ENCODE data around the gene TMEM52.

Gene TMEM52

DNA sequence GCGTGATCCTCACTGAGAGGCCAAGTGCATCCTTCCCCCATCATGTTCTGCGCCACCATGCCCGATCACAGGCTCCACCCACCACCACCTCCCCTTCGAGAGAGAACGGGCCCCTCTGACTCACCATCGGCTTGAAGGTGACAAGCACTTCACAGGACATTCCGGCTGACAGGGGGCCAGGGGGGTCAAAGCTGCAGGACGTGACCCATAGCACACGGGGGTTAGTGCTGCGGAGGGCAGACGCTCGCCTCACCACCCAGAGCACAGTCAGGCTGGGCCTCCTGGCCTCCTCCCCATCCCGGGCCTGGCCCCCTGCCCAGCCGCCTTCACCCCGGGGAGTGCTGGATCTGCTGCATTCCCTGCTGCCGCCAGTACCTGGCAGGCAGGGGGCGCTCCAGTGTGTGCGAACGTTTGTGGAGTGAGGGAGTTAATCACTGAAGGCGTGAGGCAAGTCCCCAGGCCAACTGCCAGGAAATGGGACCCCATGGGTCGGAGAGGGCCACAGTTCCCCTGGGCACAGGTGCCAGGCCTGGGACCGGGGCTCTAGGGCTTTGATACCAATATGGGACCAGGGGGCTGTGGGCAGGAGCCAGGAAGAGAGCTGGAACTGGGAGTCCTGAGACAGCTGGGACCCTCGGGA is 40.9 kb upstream of the TMEM52 start (continued):
- TF ChIP-seq, protein P1, sequence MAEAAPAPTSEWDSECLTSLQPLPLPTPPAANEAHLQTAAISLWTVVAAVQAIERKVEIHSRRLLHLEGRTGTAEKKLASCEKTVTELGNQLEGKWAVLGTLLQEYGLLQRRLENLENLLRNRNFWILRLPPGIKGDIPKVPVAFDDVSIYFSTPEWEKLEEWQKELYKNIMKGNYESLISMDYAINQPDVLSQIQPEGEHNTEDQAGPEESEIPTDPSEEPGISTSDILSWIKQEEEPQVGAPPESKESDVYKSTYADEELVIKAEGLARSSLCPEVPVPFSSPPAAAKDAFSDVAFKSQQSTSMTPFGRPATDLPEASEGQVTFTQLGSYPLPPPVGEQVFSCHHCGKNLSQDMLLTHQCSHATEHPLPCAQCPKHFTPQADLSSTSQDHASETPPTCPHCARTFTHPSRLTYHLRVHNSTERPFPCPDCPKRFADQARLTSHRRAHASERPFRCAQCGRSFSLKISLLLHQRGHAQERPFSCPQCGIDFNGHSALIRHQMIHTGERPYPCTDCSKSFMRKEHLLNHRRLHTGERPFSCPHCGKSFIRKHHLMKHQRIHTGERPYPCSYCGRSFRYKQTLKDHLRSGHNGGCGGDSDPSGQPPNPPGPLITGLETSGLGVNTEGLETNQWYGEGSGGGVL (tag by site-specific recombination; IDR thresholded peaks at IDR 0.05), result peak; percentile 49; the same call in 1 of the 2 replicates
- TF ChIP-seq ZNF37A (tag by site-specific recombination; IDR thresholded peaks at IDR 0.05) (no peak), ZNF571 (tag by site-specific recombination; IDR thresholded peaks at IDR 0.05) (no peak), GLI4 (tag by site-specific recombination; IDR thresholded peaks at IDR 0.05) (no peak), ZNF292 (tag by site-specific recombination; IDR thresholded peaks at IDR 0.05; ENCODE audit: borderline replicate concordance, low read depth) (no peak), ZNF175 (tag by site-specific recombination; IDR thresholded peaks at IDR 0.05) (no peak), ZNF670 (tag by site-specific recombination; IDR thresholded peaks at IDR 0.05; ENCODE audit: low read depth) (no peak), ZNF184 (tag by site-specific recombination; IDR thresholded peaks at IDR 0.05) (0 out of 2 replicates have a peak, but pooled peaks have one; percentile 71), ZNF660 (tag by site-specific recombination; IDR thresholded peaks at IDR 0.05) (peak; percentile 79; the same call in 1 of the 2 replicates), KLF8 (tag by site-specific recombination; IDR thresholded peaks at IDR 0.05) (peak; percentile 26; the same call in 1 of the 2 replicates), HIC1 (tag by site-specific recombination; IDR thresholded peaks at IDR 0.05) (peak; percentile 79), ZEB2 (tag by site-specific recombination; IDR thresholded peaks at IDR 0.05) (peak; percentile 94), ZNF112 (tag by site-specific recombination; IDR thresholded peaks at IDR 0.05) (no peak), ZBTB49 (tag by site-specific recombination; IDR thresholded peaks at IDR 0.05; ENCODE audit: low read depth) (no peak), BCL11A (tag by site-specific recombination; IDR thresholded peaks at IDR 0.05; ENCODE audit: low read depth) (0 out of 2 replicates have a peak, but pooled peaks have one; percentile 43), ZFP37 (tag by site-specific recombination; IDR thresholded peaks at IDR 0.05) (peak; percentile 53; the same call in 1 of the 2 replicates), RBAK (tag by site-specific recombination; IDR thresholded peaks at IDR 0.05) (no peak), ZNF248 (tag by site-specific recombination; IDR thresholded peaks at IDR 0.05) (no peak), EGR2 (tag by site-specific recombination; IDR thresholded peaks at IDR 0.05; ENCODE audit: low read depth) (peak; percentile 23; the same call in 1 of the 2 replicates), ZNF114 (tag by site-specific recombination; IDR thresholded peaks at IDR 0.05) (no peak), ZNF792 (tag by site-specific recombination; IDR thresholded peaks at IDR 0.05) (no peak), ZNF423 (tag by site-specific recombination; IDR thresholded peaks at IDR 0.05) (peak; percentile 96)
- TF ChIP-seq, protein P2, sequence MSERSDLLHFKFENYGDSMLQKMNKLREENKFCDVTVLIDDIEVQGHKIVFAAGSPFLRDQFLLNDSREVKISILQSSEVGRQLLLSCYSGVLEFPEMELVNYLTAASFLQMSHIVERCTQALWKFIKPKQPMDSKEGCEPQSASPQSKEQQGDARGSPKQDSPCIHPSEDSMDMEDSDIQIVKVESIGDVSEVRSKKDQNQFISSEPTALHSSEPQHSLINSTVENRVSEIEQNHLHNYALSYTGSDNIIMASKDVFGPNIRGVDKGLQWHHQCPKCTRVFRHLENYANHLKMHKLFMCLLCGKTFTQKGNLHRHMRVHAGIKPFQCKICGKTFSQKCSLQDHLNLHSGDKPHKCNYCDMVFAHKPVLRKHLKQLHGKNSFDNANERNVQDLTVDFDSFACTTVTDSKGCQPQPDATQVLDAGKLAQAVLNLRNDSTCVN (tag by site-specific recombination; optimal IDR thresholded peaks at IDR 0.05), result peak; percentile 27
- TF ChIP-seq, protein P3, sequence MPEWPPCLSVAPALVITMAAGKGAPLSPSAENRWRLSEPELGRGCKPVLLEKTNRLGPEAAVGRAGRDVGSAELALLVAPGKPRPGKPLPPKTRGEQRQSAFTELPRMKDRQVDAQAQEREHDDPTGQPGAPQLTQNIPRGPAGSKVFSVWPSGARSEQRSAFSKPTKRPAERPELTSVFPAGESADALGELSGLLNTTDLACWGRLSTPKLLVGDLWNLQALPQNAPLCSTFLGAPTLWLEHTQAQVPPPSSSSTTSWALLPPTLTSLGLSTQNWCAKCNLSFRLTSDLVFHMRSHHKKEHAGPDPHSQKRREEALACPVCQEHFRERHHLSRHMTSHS (tag by site-specific recombination; IDR thresholded peaks at IDR 0.05), result no peak
- TF ChIP-seq, protein P4, sequence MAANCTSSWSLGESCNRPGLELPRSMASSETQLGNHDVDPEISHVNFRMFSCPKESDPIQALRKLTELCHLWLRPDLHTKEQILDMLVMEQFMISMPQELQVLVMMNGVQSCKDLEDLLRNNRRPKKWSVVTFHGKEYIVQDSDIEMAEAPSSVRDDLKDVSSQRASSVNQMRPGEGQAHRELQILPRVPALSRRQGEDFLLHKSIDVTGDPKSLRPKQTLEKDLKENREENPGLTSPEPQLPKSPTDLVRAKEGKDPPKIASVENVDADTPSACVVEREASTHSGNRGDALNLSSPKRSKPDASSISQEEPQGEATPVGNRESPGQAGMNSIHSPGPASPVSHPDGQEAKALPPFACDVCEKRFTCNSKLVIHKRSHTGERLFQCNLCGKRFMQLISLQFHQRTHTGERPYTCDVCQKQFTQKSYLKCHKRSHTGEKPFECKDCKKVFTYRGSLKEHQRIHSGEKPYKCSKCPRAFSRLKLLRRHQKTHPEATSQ (tag by site-specific recombination; IDR thresholded peaks at IDR 0.05), result no peak
- TF ChIP-seq, protein P5, sequence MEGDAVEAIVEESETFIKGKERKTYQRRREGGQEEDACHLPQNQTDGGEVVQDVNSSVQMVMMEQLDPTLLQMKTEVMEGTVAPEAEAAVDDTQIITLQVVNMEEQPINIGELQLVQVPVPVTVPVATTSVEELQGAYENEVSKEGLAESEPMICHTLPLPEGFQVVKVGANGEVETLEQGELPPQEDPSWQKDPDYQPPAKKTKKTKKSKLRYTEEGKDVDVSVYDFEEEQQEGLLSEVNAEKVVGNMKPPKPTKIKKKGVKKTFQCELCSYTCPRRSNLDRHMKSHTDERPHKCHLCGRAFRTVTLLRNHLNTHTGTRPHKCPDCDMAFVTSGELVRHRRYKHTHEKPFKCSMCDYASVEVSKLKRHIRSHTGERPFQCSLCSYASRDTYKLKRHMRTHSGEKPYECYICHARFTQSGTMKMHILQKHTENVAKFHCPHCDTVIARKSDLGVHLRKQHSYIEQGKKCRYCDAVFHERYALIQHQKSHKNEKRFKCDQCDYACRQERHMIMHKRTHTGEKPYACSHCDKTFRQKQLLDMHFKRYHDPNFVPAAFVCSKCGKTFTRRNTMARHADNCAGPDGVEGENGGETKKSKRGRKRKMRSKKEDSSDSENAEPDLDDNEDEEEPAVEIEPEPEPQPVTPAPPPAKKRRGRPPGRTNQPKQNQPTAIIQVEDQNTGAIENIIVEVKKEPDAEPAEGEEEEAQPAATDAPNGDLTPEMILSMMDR (tag by site-specific recombination; IDR thresholded peaks at IDR 0.05), result peak; percentile 92
- TF ChIP-seq, protein P6, sequence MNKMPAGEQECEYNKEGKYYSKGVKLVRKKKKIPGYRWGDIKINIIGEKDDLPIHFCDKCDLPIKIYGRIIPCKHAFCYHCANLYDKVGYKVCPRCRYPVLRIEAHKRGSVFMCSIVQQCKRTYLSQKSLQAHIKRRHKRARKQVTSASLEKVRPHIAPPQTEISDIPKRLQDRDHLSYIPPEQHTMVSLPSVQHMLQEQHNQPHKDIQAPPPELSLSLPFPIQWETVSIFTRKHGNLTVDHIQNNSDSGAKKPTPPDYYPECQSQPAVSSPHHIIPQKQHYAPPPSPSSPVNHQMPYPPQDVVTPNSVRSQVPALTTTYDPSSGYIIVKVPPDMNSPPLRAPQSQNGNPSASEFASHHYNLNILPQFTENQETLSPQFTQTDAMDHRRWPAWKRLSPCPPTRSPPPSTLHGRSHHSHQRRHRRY (tag by site-specific recombination; IDR thresholded peaks at IDR 0.05), result no peak
